GM18498 (cell line): ENCODE results near the gene PCSK6.

ENCODE experiments used
- ATAC-seq: cut with Tn5 transposase; IDR thresholded peaks from one replicate; pipeline ENCODE4 v1.9.1; 2021; ENCODE audit warnings: mild to moderate bottlenecking, moderate library complexity; ENCODE audit not compliant: unreplicated experiment

The PCSK6 gene

GRCh38 chr15:101316529-101316928 lies 173.0 kb downstream of the PCSK6 start:
- ATAC-seq, result no peak

GRCh38 chr15:101315736-101316135 lies 173.8 kb downstream of the PCSK6 start:
- ATAC-seq, result no peak

- no peak for ATAC-seq
These were observed 175.0 kb downstream of the PCSK6 start for GRCh38 chr15:101314336-101315125.

GRCh38 chr15:101313041-101313761 lies 176.3 kb downstream of the PCSK6 start:
- ATAC-seq, result no peak

- ATAC-seq, result no peak
These were observed 179.0 kb downstream of the PCSK6 start for GRCh38 chr15:101310508-101310907.

GRCh38 chr15:101310161-101310480 lies 179.4 kb downstream of the PCSK6 start:
- no peak for ATAC-seq

GRCh38 chr15:101309436-101310160 lies 179.9 kb downstream of the PCSK6 start:
- ATAC-seq, result no peak

- no peak for ATAC-seq
These were observed 180.7 kb downstream of the PCSK6 start for GRCh38 chr15:101308604-101309435.

GRCh38 chr15:101307897-101308603 lies 181.5 kb downstream of the PCSK6 start:
- ATAC-seq, result no peak

GRCh38 chr15:101307048-101307896 lies 182.2 kb downstream of the PCSK6 start:
- no peak for ATAC-seq

GRCh38 chr15:101306341-101307047 lies 183.0 kb downstream of the PCSK6 start:
- no peak for ATAC-seq

- no peak for ATAC-seq
These were observed 183.7 kb downstream of the PCSK6 start for GRCh38 chr15:101305820-101306255.

GRCh38 chr15:101303408-101303807 lies 186.1 kb downstream of the PCSK6 start:
- no peak for ATAC-seq

- ATAC-seq, result no peak
These were observed 192.8 kb downstream of the PCSK6 start for GRCh38 chr15:101296418-101297405.

GRCh38 chr15:101295607-101296161 lies 193.8 kb downstream of the PCSK6 start:
- ATAC-seq, result no peak

GRCh38 chr15:101294731-101295606 lies 194.5 kb downstream of the PCSK6 start, which contains the start of gene SNRPA1:
SNRPA1 (minus strand) TSS chr15:101295248; CDS start chr15:101295178, 70 bp downstream.
- peak; percentile 83 for ATAC-seq
